Right atrium auricular region (tissue), 2 donors: ENCODE data around the gene PPL. TPM values are rescaled to one million over a fixed set of nuclear protein-coding genes. Genes with fewer than 3 reads are reported as not detected.

Source experiments
- DNase-seq: peaks from one replicate; pipeline ENCODE4 v3.0.0-alpha.2; 2019; ENCODE audit warnings: low spot score
- H3K27ac ChIP-seq, 2 donors: fragments of 200-600 bp; sonication (generic); 1 replicate in 1 of 2; 2 replicates in 1 of 2; pipeline ENCODE4 v1.5.1; 2016 to 2019
- H3K27me3 ChIP-seq, 2 donors: fragments of 200-600 bp; sonication (generic); one replicate each; pipeline versions ENCODE4 v1.5.1 to v1.6.0; 2017 to 2019
- H3K36me3 ChIP-seq: fragments of 200-600 bp; sonication (generic); one replicate; pipeline ENCODE4 v1.5.1; 2016
- H3K4me1 ChIP-seq, 2 donors: fragments of 200-600 bp; sonication (generic); one replicate each; pipeline versions ENCODE4 v1.5.1 to v1.6.0; 2017 to 2019
- H3K4me3 ChIP-seq, 2 donors: fragments of 200-600 bp; sonication (generic); 1 replicate in 1 of 2; 2 replicates in 1 of 2; pipeline ENCODE4 v1.5.1; 2017 to 2019; ENCODE audit warnings: mild to moderate bottlenecking in 1 of 2, moderate library complexity in 1 of 2
- H3K9me3 ChIP-seq, 2 donors: fragments of 200-600 bp; sonication (generic); one replicate each; pipeline ENCODE4 v1.5.1; 2019
- total RNA-seq, 2 donors: library from RNA; depleted of rRNA; stranded (reverse); fragments of >200 nt; gene quantifications; one replicate each; pipeline ENCODE4 v1.1.0, GENCODE V29; 2016
- TF ChIP-seq, protein P1 (sequence below), 2 donors: fragments of 200-600 bp; sonication (generic); IDR thresholded peaks; one replicate each; pipeline ENCODE4 v1.5.1; 2019; ENCODE audit warnings: antibody characterized with exemption in 2 of 2

Gene PPL
- total RNA-seq, 2 donors from 2014 or later: 7.5 to 17.1 TPM

DNA sequence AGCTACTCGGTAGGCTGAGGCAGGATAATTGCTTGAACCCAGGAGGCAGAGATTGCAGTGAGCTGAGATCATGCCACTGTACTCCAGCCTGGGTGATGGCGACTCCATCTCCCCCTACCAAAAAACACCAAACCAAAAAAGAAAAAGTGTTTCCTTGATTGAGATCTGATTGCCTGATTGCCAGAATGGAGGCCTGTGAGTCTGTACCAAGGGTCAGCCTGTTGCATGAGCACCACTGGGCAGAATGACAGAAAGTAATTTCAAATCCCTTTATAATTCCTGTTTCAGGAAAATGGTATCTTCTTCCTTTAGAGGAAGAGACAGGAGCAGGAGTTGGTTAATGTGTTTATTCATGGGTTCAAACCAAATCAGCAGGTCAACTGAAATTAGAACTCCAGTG is 81.1 kb downstream of the PPL start:
- Histone ChIP-seq H3K4me1 (peaks cover 0 to 39% of the 10 kb centered on the region in 2 donors), H3K36me3 (peaks cover 67% of the 10 kb centered on the region), H3K27ac (no peak overlapping the region), H3K9me3 (no peaks in the 10 kb centered on the region), H3K4me3 (no peak overlapping the region), H3K27me3 (no peaks in the 10 kb centered on the region)
- TF ChIP-seq, protein P1, sequence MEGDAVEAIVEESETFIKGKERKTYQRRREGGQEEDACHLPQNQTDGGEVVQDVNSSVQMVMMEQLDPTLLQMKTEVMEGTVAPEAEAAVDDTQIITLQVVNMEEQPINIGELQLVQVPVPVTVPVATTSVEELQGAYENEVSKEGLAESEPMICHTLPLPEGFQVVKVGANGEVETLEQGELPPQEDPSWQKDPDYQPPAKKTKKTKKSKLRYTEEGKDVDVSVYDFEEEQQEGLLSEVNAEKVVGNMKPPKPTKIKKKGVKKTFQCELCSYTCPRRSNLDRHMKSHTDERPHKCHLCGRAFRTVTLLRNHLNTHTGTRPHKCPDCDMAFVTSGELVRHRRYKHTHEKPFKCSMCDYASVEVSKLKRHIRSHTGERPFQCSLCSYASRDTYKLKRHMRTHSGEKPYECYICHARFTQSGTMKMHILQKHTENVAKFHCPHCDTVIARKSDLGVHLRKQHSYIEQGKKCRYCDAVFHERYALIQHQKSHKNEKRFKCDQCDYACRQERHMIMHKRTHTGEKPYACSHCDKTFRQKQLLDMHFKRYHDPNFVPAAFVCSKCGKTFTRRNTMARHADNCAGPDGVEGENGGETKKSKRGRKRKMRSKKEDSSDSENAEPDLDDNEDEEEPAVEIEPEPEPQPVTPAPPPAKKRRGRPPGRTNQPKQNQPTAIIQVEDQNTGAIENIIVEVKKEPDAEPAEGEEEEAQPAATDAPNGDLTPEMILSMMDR (IDR thresholded peaks at IDR 0.05): no peak
- DNase-seq: no peak

DNA sequence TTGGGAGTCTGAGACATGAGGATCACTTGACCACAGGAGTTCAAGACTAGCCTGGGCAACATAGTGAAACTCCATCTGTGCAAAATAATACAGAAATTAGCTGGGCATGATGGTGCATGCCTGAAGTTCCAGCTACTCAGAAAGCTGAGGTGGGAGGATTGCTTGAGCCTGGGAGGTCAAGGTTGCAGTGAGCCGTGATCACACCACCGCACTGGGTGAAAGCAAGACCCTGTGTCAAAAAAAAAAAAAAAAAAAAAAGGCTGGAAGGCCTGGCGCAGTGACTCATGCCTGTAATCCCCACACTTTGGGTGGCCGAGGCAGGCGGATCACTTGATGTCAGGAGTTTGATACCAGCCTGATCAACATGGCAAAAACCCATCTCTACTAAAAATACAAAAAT is 81.6 kb downstream of the PPL start:
- H3K27me3 ChIP-seq: no peaks in the 10 kb centered on the region
- no peak for DNase-seq
- TF ChIP-seq, protein P1 (IDR thresholded peaks at IDR 0.05): no peak
- peaks cover 0 to 39% of the 10 kb centered on the region in 2 donors for H3K4me1 ChIP-seq
- H3K9me3 ChIP-seq: no peaks in the 10 kb centered on the region
- H3K36me3 ChIP-seq: peaks cover 62% of the 10 kb centered on the region
- no peak overlapping the region for H3K27ac ChIP-seq
- H3K4me3 ChIP-seq: no peak overlapping the region

- Histone ChIP-seq H3K4me1 (peaks cover 0 to 46% of the 10 kb centered on the region in 2 donors), H3K27ac (peak overlapping the region; percentile 6 to 41), H3K27me3 (no peaks in the 10 kb centered on the region), H3K9me3 (no peaks in the 10 kb centered on the region), H3K36me3 (peaks cover 33% of the 10 kb centered on the region), H3K4me3 (no peak overlapping the region)
- TF ChIP-seq, protein P1 (IDR thresholded peaks at IDR 0.05): no peak
- no peak for DNase-seq
Measured at GRCh38 chr16:4852221-4852872, 84.6 kb downstream of the PPL start.

DNA sequence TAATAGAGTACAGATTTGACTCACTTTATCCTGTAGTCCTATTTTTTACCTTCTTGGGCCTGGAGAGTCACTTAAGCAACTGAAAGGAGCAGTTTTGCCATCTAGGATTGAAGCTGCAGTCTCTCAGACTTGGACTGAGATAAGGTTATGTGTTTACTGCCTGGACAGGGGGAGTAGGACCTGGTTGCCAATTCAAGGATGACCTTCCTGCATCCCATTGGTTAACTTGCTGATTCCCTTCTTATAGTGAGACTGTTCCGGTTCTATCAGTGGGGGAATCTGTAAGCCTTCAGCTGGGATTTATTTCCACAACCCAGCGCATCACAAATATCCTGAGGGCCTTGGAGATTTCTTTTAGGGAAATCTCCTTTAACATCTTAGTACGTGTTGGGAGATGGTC is 86.7 kb downstream of the PPL start:
- TF ChIP-seq, protein P1 (IDR thresholded peaks at IDR 0.05): no peak
- DNase-seq: no peak
- Histone ChIP-seq H3K9me3 (no peaks in the 10 kb centered on the region), H3K36me3 (peaks cover 18% of the 10 kb centered on the region), H3K27me3 (no peaks in the 10 kb centered on the region), H3K4me1 (peaks cover 0 to 61% of the 10 kb centered on the region in 2 donors), H3K4me3 (no peak overlapping the region), H3K27ac (no peak overlapping the region)

DNA sequence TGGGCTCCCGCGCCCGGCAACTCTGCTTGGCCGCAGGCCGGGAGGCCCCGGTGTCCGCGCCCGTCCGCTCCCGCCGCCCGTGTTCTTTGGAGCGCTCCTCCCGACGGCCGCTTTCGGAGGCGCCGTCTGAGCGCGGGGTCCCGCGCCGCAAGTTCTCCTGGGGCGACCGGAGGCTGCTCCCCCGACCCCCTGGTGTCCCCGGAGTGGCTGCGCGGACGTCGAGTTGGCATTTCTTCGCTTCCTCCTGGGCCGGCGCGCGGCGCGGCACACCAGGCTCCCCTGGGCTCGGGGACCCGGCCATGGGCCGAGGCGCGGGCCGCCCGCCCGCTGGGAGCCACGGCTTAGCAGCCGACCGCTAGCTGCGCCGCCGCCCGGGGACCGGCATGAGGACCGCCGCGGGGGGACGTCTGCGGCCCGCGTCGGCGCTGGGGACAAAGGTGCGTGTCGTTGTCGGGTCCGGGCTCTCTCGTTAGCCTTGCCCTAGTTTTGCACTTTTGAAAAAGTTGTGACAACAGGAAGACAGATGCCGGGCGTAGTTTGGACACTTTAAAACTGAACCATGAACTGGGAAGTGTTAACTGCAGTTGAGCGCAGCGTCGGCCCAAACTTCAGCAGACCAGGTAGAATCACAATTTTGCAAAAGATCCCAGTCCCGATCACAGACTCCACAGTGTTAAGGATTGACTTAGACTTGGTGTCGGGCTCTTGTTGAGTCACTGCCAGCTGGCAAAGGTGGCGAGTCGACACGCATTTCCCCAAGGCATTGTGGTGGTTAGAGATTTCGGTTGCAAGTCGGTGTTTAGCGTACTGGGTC is 89.0 kb downstream of the PPL start:
- Histone ChIP-seq H3K36me3 (peaks cover 22% of the 10 kb centered on the region), H3K4me3 (peak overlapping the region; percentile 70 to 99), H3K9me3 (no peaks in the 10 kb centered on the region), H3K27me3 (no peaks in the 10 kb centered on the region), H3K4me1 (peaks cover 0 to 63% of the 10 kb centered on the region in 2 donors), H3K27ac (peak overlapping the region; percentile 97 to 99)
- TF ChIP-seq, protein P1 (IDR thresholded peaks at IDR 0.05): no peak
- DNase-seq: peak; percentile 63
